GM21390 (cell line): ENCODE results near the gene ATP4B.

Experiments used
- ATAC-seq: cut with Tn5 transposase; IDR thresholded peaks from one replicate; pipeline ENCODE4 v1.9.1; 2021; ENCODE audit not compliant: unreplicated experiment

ATP4B gene

GRCh38 chr13:113643593-113643992, 14.4 kb downstream of the ATP4B start:
- no peak for ATAC-seq

GRCh38 chr13:113642563-113642962, 15.4 kb downstream of the ATP4B start:
- no peak for ATAC-seq

DNA sequence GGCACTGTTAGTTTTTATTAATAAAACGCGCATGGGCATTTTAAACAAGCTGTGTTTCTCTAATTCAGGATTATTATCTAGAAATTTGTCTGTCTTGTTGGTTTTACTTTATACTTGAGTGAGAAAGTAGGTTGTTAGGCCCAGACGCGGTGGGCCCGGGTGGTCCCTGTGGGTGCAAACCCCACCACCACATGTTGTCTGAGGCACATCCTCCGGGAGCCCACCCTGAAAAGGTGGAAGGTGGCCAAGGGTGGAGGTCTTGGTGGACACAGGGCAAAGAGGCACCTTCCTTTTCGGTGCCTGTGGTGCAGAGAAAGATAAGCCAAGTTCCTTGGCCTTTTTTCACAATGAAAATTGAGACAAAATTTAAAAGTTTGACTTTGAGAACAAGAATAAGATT, 16.6 kb downstream of the ATP4B start:
- no peak for ATAC-seq

- ATAC-seq = no peak
Observed at GRCh38 chr13:113639616-113640262, 18.3 kb downstream of the ATP4B start.

DNA sequence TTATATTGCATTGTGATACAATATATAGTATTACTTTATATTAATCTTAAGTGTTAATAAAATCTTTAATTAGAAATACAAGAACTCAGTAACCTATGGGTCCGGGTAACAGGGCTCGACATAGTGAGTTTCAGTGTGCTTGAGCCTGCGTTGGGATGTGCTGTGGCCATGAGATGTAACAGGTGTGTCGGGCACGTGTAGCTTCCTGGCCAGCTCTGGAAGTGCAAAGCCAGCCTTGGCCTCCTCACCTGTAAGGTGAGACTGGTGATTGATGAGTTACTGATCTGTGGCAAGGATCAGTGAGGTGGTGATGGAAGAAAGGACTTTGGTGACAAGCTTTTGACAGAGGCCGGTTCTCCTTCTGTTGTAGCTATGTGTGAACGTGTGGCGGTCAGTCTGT, 19.2 kb downstream of the ATP4B start:
- ATAC-seq = no peak

GRCh38 chr13:113638173-113638746, 19.7 kb downstream of the ATP4B start:
- no peak for ATAC-seq

DNA sequence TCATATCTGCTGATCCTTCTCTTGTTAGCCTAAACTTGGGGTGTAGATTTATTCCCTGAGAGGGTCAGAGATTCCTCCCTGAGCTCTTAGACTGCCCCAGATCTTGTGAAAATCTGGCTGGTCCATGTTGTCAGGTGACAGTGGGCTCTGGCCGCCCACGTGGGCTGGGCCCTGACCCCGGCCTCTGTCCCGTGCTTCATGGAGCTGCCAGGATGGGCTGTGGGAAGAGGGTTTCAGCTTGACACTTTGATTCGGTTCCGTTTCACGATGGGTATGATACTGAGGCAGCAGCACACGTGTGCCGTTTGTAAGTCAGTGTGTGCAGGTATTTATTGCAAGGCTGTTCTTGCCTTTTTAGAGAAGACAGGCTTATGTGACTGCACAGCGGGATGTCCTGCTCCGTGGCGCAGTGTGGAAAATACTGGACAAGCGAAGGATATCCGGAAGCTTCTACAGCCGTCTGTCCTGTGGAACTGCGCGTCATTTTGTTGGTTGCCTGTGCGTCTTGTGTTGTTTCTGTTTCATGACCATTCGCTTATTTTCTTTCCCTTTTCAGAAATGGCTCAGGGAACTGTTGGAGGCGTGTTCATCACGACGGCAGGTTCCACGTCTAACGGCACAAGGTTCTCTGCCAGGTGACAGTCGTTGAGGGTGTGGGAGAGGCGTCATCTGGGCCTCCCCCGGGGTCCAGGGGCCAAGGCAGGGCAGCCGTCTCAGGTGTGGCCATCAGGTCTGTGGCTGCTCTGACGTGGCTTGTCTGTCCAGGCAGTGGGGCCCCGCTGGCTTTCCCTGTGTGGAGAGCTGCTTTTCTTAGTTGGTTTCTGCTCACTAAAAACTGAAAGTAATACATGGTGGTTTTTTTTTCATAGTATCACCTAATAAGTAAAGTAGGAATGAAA, 20.5 kb downstream of the ATP4B start:
- ATAC-seq = no peak

- no peak for ATAC-seq
Observed at GRCh38 chr13:113636266-113636963, 21.6 kb downstream of the ATP4B start.

- ATAC-seq = no peak
Observed at GRCh38 chr13:113635709-113636108, 22.3 kb downstream of the ATP4B start.

GRCh38 chr13:113635048-113635420, 23.0 kb downstream of the ATP4B start:
- ATAC-seq = no peak

- no peak for ATAC-seq
Observed at GRCh38 chr13:113634279-113635047, 23.5 kb downstream of the ATP4B start.

DNA sequence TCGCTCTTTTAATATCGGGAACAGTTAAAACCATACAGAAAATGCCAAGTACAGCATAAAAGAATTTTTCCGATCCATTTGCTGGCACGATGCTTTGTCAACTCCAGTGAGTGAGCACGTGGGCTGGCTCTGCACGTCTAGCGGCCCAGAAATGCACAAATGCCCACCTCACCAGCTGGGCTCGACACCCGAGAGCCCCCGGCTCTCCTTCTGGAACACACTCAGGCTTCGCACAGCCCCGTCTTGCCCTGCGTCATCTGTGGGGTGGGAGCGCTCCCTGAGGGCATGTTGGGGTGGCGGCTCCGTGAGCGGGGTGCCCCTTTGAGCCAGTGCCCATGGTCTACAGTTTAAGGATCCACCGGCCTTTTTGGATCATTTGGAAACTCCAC, 24.5 kb downstream of the ATP4B start:
- no peak for ATAC-seq

DNA sequence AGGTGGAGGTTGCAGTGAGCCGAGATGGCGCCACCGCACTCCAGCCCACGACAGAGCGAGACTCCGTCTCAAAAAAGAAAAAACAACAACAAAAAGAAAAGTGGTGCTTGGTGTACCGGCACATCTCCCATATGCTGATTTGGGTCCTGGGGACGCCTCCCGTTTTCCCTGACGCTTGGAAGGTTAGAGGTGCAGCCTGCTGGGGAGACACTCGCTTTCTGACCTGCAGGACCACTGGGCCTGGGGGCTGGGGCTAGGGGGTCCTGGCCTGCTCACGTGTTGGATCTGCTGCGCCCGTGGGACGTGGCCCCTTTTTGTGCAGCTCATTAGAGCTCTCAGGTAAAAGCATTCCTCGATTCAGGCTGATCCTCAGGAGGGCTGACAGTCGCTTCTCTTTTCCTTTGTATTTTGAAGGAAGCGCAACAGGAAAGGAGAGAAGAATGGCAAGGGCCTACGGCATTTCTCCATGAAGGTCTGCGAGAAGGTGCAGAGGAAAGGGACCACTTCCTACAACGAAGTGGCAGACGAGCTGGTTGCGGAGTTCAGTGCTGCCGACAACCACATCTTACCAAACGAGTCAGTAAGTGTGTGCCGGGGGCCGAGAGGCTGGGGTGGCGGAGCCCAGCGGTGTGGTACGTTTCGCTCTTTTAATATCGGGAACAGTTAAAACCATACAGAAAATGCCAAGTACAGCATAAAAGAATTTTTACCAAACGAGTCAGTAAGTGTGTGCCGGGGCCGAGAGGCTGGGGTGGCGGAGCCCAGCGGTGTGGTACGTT, 25.1 kb downstream of the ATP4B start:
- no peak for ATAC-seq

DNA sequence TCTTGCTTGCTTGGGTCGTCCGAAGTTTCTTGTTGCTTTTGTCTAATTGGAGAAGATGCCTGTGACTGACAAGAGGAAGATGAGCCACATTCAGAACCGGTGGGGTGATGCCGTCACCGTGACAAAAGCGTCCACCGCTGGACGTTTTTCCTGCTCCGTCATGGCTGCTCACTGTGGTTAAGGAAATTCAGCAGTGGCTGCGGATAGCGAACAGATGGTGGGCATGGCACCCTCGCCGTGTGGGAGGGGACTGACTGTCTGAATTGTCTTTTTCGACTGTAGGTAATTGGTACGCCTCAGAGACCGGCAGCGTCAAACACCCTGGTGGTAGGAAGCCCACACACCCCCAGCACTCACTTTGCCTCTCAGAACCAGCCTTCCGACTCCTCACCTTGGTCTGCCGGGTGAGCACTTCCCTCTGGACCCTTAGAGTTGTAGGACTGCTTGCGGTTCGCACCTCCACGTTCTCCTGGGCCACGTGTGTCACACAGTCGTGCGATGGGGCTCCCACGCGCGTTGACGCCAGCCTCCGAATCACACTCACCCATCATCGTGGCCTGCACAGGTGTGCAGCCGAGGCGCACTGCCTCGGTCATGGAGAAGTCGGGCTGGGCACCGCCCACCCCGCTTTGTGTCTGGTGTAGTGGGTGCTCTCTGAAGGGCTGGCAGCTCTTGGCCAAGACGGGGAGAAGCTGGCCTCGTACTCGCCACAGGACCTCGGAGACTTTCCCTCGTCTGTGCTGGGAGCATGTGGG, 26.5 kb downstream of the ATP4B start:
- ATAC-seq = no peak

- ATAC-seq = no peak
Observed at GRCh38 chr13:113630804-113631203, 27.2 kb downstream of the ATP4B start.

DNA sequence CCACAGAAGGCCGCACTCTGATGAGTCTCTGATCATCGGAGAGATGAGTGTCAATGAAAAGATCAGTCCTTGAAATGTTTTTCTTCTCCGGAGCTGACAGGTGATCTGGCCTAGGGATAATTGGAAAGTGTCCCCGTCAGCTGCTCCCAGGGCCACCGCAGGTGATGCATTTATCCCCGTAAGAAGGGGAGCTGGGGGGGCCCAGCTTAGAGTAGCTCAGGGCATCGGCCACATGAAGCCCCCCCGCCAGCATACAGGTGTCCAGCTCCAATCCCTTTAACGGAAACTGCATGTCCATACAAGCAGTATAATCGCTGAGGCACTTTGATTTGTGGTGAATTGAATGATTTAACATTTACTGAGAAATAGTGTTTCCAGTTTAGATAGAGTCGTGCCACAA, 27.7 kb downstream of the ATP4B start:
- ATAC-seq = no peak

DNA sequence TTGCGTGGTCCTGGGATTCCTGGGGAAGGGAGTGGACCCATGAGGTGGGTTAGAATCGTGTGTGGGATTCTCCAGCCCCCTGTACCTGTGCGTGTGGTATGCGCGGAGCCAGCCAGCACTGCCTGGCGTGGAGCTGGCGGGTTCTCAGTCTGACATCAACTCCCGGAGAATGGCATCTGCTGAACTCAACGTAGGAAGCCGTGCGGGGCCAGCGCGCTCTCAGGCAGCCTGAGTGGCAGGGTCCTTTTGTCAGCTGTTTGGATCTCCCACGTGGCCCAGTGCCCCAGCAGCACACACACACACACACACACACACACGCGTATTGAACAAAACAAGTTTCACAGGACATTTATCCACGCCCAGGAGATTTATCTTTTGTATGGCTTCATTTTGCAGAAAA, 28.1 kb downstream of the ATP4B start:
- ATAC-seq = no peak

GRCh38 chr13:113628291-113629270, 29.4 kb downstream of the ATP4B start:
- ATAC-seq = no peak
